Effector memory CD8-positive, alpha-beta T cell (primary cell): ENCODE results near the gene HDAC10.
"Not testable (repeated sequence)": the region's sequence is repeated elsewhere in the genome, so short reads cannot be mapped to it uniquely, and the experiment has no call there.

Experiments used
- ATAC-seq: fragments of 150-1000 bp; cut with Tn5 transposase; replicated peaks from 2 replicates; pipeline ENCODE4 v1.10.0; 2021; ENCODE audit warnings: mild to moderate bottlenecking, moderate library complexity
- DNase-seq, 3 experiments: peaks; one replicate each; pipeline ENCODE4 v3.0.0; 2021
- H3K27ac Mint-ChIP-seq, 2 donors: one replicate each; pipeline ENCODE4 v1.8.0; 2022; ENCODE audit warnings: mild to moderate bottlenecking in 2 of 2, mixed read lengths in 2 of 2, moderate library complexity in 2 of 2
- H3K27me3 Mint-ChIP-seq, 2 donors: one replicate each; pipeline ENCODE4 v1.8.0; 2022; ENCODE audit warnings: mixed read lengths in 2 of 2
- H3K36me3 Mint-ChIP-seq: one replicate; pipeline ENCODE4 v1.8.0; 2022; ENCODE audit warnings: mild to moderate bottlenecking, moderate library complexity, mixed read lengths; ENCODE audit not compliant: insufficient read depth
- H3K4me1 Mint-ChIP-seq, 2 donors: one replicate each; pipeline ENCODE4 v1.8.0; 2022; ENCODE audit warnings: low read depth in 2 of 2, mixed read lengths in 2 of 2
- H3K4me3 Mint-ChIP-seq, 2 donors: one replicate each; pipeline ENCODE4 v1.8.0; 2022; ENCODE audit warnings: mild to moderate bottlenecking in 2 of 2, mixed read lengths in 2 of 2, moderate library complexity in 2 of 2
- H3K9me3 Mint-ChIP-seq, 2 donors: one replicate each; pipeline ENCODE4 v1.8.0; 2022; ENCODE audit warnings: mixed read lengths in 2 of 2

The HDAC10 gene

GRCh38 chr22:50280708-50281383 is 29.8 kb upstream of the HDAC10 start:
- no peak overlapping the region for H3K27ac Mint-ChIP-seq
- H3K4me1 Mint-ChIP-seq, result no peaks in the 10 kb centered on the region
- ATAC-seq, result no peak

GRCh38 chr22:50280022-50280707 is 29.1 kb upstream of the HDAC10 start:
- H3K4me3 Mint-ChIP-seq, result no peak overlapping the region
- H3K27ac Mint-ChIP-seq, result no peak overlapping the region
- no peaks in the 10 kb centered on the region for H3K9me3 Mint-ChIP-seq
- H3K27me3 Mint-ChIP-seq, result peaks cover 0 to 7% of the 10 kb centered on the region in 2 donors
- DNase-seq (no peak), ATAC-seq (no peak)
- H3K4me1 Mint-ChIP-seq, result no peaks in the 10 kb centered on the region
- peaks cover 13% of the 10 kb centered on the region for H3K36me3 Mint-ChIP-seq

More at GRCh38 chr22:50280708-50281383, 29.8 kb upstream of the HDAC10 start:
- Mint-ChIP-seq H3K9me3 (no peaks in the 10 kb centered on the region), H3K4me3 (no peak overlapping the region), H3K27me3 (peaks cover 0 to 7% of the 10 kb centered on the region in 2 donors), H3K36me3 (peaks cover 8% of the 10 kb centered on the region)
- no peak for DNase-seq

GRCh38 chr22:50278956-50279619 is 28.0 kb upstream of the HDAC10 start:
- ATAC-seq, result no peak
- DNase-seq, result no peak
- Mint-ChIP-seq H3K4me1 (peaks cover 2 to 4% of the 10 kb centered on the region in 2 donors), H3K4me3 (no peak overlapping the region), H3K9me3 (no peaks in the 10 kb centered on the region), H3K27ac (no peak overlapping the region), H3K27me3 (peaks cover 0 to 2% of the 10 kb centered on the region in 2 donors), H3K36me3 (peaks cover 15% of the 10 kb centered on the region)

GRCh38 chr22:50278461-50278860 is 27.4 kb upstream of the HDAC10 start:
- peaks cover 15% of the 10 kb centered on the region for H3K36me3 Mint-ChIP-seq
- no peak overlapping the region for H3K4me3 Mint-ChIP-seq

GRCh38 chr22:50277761-50278160 is 26.7 kb upstream of the HDAC10 start:
- no peak overlapping the region for H3K27ac Mint-ChIP-seq
- H3K4me1 Mint-ChIP-seq, result peaks cover 4 to 8% of the 10 kb centered on the region in 2 donors

More at GRCh38 chr22:50278461-50278860, 27.4 kb upstream of the HDAC10 start:
- DNase-seq (no peak), ATAC-seq (no peak)
- peaks cover 0 to 7% of the 10 kb centered on the region in 2 donors for H3K27me3 Mint-ChIP-seq
- H3K27ac Mint-ChIP-seq, result no peak overlapping the region
- H3K4me1 Mint-ChIP-seq, result peaks cover 4 to 7% of the 10 kb centered on the region in 2 donors
- H3K9me3 Mint-ChIP-seq, result no peaks in the 10 kb centered on the region

GRCh38 chr22:50276143-50276542 is 25.1 kb upstream of the HDAC10 start:
- peak; percentile 35 to 44 (median 41) for DNase-seq

More at GRCh38 chr22:50277761-50278160, 26.7 kb upstream of the HDAC10 start:
- H3K9me3 Mint-ChIP-seq, result no peaks in the 10 kb centered on the region
- H3K4me3 Mint-ChIP-seq, result no peak overlapping the region
- peaks cover 15% of the 10 kb centered on the region for H3K36me3 Mint-ChIP-seq
- DNase-seq (no peak), ATAC-seq (no peak)
- H3K27me3 Mint-ChIP-seq, result peaks cover 0 to 7% of the 10 kb centered on the region in 2 donors

GRCh38 chr22:50275181-50276055 is 24.4 kb upstream of the HDAC10 start:
- peaks cover 12% of the 10 kb centered on the region for H3K36me3 Mint-ChIP-seq
- peaks cover 0 to 7% of the 10 kb centered on the region in 2 donors for H3K27me3 Mint-ChIP-seq
- H3K9me3 Mint-ChIP-seq, result no peaks in the 10 kb centered on the region
- H3K27ac Mint-ChIP-seq, result no peak overlapping the region
- no peak for DNase-seq
- ATAC-seq, result no peak
- peaks cover 8 to 13% of the 10 kb centered on the region in 2 donors for H3K4me1 Mint-ChIP-seq
- H3K4me3 Mint-ChIP-seq, result peak overlapping the region in 1 of 2 donors; percentile 25

More at GRCh38 chr22:50276143-50276542, 25.1 kb upstream of the HDAC10 start:
- Mint-ChIP-seq H3K4me3 (no peak overlapping the region), H3K27ac (no peak overlapping the region), H3K36me3 (peaks cover 15% of the 10 kb centered on the region), H3K9me3 (no peaks in the 10 kb centered on the region), H3K4me1 (peaks cover 4 to 10% of the 10 kb centered on the region in 2 donors), H3K27me3 (peaks cover 0 to 7% of the 10 kb centered on the region in 2 donors)
- peak; percentile 75 for ATAC-seq

GRCh38 chr22:50274771-50275170 is 23.7 kb upstream of the HDAC10 start:
- ATAC-seq, result no peak
- Mint-ChIP-seq H3K4me1 (peaks cover 8 to 13% of the 10 kb centered on the region in 2 donors), H3K27me3 (peaks cover 0 to 7% of the 10 kb centered on the region in 2 donors), H3K4me3 (no peak overlapping the region), H3K9me3 (no peaks in the 10 kb centered on the region), H3K36me3 (peaks cover 12% of the 10 kb centered on the region), H3K27ac (no peak overlapping the region)
- no peak for DNase-seq

GRCh38 chr22:50274311-50274710 is 23.2 kb upstream of the HDAC10 start:
- ATAC-seq, result no peak
- Mint-ChIP-seq H3K4me3 (no peak overlapping the region), H3K9me3 (no peaks in the 10 kb centered on the region), H3K27me3 (peaks cover 0 to 7% of the 10 kb centered on the region in 2 donors), H3K4me1 (peaks cover 8 to 13% of the 10 kb centered on the region in 2 donors), H3K36me3 (peaks cover 12% of the 10 kb centered on the region), H3K27ac (no peak overlapping the region)
- DNase-seq, result peak in 2 of 3 experiments; percentile 27 to 28

- ATAC-seq, H3K9me3 Mint-ChIP-seq, H3K4me3 Mint-ChIP-seq, H3K27me3 Mint-ChIP-seq, DNase-seq: not testable (repeated sequence)
- peaks cover 8 to 13% of the 10 kb centered on the region in 2 donors for H3K4me1 Mint-ChIP-seq
- peaks cover 12% of the 10 kb centered on the region for H3K36me3 Mint-ChIP-seq
- peak overlapping the region in 1 of 2 donors; percentile 33 for H3K27ac Mint-ChIP-seq
Observed at GRCh38 chr22:50273781-50274180, 22.7 kb upstream of the HDAC10 start.

- Mint-ChIP-seq H3K27ac (peak overlapping the region in 1 of 2 donors; percentile 33), H3K4me1 (peaks cover 8 to 13% of the 10 kb centered on the region in 2 donors), H3K36me3 (peaks cover 12% of the 10 kb centered on the region)
- not testable (repeated sequence) for ATAC-seq, H3K27me3 Mint-ChIP-seq, H3K9me3 Mint-ChIP-seq, H3K4me3 Mint-ChIP-seq, DNase-seq
Observed at GRCh38 chr22:50273352-50273751, 22.3 kb upstream of the HDAC10 start.

- peaks cover 0 to 7% of the 10 kb centered on the region in 2 donors for H3K27me3 Mint-ChIP-seq
Observed at GRCh38 chr22:50272044-50272802, 21.2 kb upstream of the HDAC10 start.

More at GRCh38 chr22:50272044-50272802, 21.2 kb upstream of the HDAC10 start:
- DNase-seq, result no peak
- H3K27ac Mint-ChIP-seq, result no peak overlapping the region
- peaks cover 12% of the 10 kb centered on the region for H3K36me3 Mint-ChIP-seq
- ATAC-seq, result no peak
- peaks cover 8 to 13% of the 10 kb centered on the region in 2 donors for H3K4me1 Mint-ChIP-seq
- H3K9me3 Mint-ChIP-seq, result no peaks in the 10 kb centered on the region
- H3K4me3 Mint-ChIP-seq, result peak overlapping the region in 1 of 2 donors; percentile 40
